GM23338 (cell line): Measurements from ENCODE around the gene GRIN3A.

Experiments
- EZH2 ChIP-seq: fragments of 200-600 bp; sonication (generic); IDR thresholded peaks from one replicate; pipeline ENCODE4 v1.8.0; 2017; ENCODE audit warnings: antibody characterized with exemption, mild to moderate bottlenecking, low read depth; ENCODE audit not compliant: unreplicated experiment
- POLR2AphosphoS5 ChIP-seq: IDR thresholded peaks from 2 replicates; pipeline ENCODE4 v1.6.1; 2016; ENCODE audit warnings: antibody characterized with exemption, low read depth

- TF ChIP-seq POLR2AphosphoS5 (no peak), EZH2 (no peak)
These were observed 85.8 kb downstream of the GRIN3A start for GRCh38 chr9:101652601-101653175.
